Activated CD4-positive, alpha-beta memory T cell treated with anti-CD3 and anti-CD28 coated beads for 36 hours (primary cell): ENCODE measurements around the gene MARCHF7. TPM values are rescaled to one million over a fixed set of nuclear protein-coding genes. Genes with fewer than 3 reads are reported as not detected.
"Not testable (repeated sequence)": the region's sequence is repeated elsewhere in the genome, so short reads cannot be mapped to it uniquely, and the experiment has no call there.

ENCODE experiments used
- CTCF ChIA-PET: fragments of 350-600 bp; sonication (Branson Sonifier 250); formaldehyde crosslinking; loops from one replicate; lab custom pipeline; 2021; ENCODE audit warnings: antibody characterized with exemption, inconsistent platforms; lab: Charles Lee
- POLR2A ChIA-PET: fragments of 350-600 bp; sonication (Branson Sonifier 250); formaldehyde crosslinking; loops from one replicate; lab custom pipeline; 2021; ENCODE audit warnings: antibody characterized with exemption; lab: Charles Lee
- DNase-seq: peaks from one replicate; pipeline ENCODE4 v3.0.0-alpha.2; 2020
- H3K27ac Mint-ChIP-seq: one replicate; pipeline ENCODE4 v1.8.0; 2021; ENCODE audit warnings: mixed read lengths
- H3K27me3 Mint-ChIP-seq: one replicate; pipeline ENCODE4 v1.8.0; 2021; ENCODE audit warnings: mixed read lengths
- H3K36me3 Mint-ChIP-seq: one replicate; pipeline ENCODE4 v1.8.0; 2021; ENCODE audit warnings: mixed read lengths
- H3K4me1 Mint-ChIP-seq: one replicate; pipeline ENCODE4 v1.8.0; 2021; ENCODE audit warnings: low read depth, mixed read lengths
- H3K4me3 Mint-ChIP-seq: one replicate; pipeline ENCODE4 v1.8.0; 2021; ENCODE audit warnings: mild to moderate bottlenecking, mixed read lengths
- H3K9me3 Mint-ChIP-seq: one replicate; pipeline ENCODE4 v1.8.0; 2021; ENCODE audit warnings: mixed read lengths
- intact Hi-C: fragments of 100-400 bp; cut with micrococcal nuclease; formaldehyde crosslinking; loops from one replicate; pipeline ENCODE4 v1.15.1; 2023
- total RNA-seq, 2 experiments: library from RNA; stranded (reverse); gene quantifications; one replicate each; pipeline ENCODE4 v1.2.3, GENCODE V29; 2021

Gene MARCHF7
- total RNA-seq, 2 experiments from 2014 or later: 84.0 to 86.7 TPM

DNA sequence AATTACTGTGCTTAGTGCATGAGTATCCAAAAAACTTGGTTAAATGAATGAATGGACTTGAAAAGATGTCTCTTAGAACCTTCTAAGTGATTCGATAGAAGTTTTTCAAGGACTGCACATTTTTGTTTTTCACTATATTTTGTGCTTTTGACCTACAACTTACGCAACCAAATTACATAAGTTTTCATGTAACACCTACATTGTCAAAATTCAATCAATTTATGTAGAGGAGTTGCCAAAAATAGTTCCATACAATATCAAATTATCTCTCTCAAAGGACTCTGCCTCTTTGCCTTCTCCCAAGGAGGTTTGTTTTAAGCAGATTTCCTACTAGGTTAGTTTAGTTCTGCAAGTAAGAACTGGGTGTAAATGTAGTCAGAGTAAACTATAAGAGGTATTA is 10.3 kb downstream of the MARCHF7 start:
- peaks cover 11% of the 10 kb centered on the region for H3K9me3 Mint-ChIP-seq
- no peaks in the 10 kb centered on the region for H3K27me3 Mint-ChIP-seq
- peaks cover 74% of the 10 kb centered on the region for H3K4me1 Mint-ChIP-seq
- no peak overlapping the region for H3K4me3 Mint-ChIP-seq
- DNase-seq: no peak
- H3K36me3 Mint-ChIP-seq: peaks cover 41% of the 10 kb centered on the region
- no peak overlapping the region for H3K27ac Mint-ChIP-seq
- intact Hi-C loops: no loop called here
- ChIA-PET CTCF (interaction anchor here (1.5 kb wide), 1 partner anchor 9 kb away, joined by 3 read pairs; no protein-coding TSS in a partner anchor), POLR2A (interaction anchor here (1.0 kb wide), 1 partner anchor 11 kb away, joined by 4 read pairs; no protein-coding TSS in a partner anchor)

DNA sequence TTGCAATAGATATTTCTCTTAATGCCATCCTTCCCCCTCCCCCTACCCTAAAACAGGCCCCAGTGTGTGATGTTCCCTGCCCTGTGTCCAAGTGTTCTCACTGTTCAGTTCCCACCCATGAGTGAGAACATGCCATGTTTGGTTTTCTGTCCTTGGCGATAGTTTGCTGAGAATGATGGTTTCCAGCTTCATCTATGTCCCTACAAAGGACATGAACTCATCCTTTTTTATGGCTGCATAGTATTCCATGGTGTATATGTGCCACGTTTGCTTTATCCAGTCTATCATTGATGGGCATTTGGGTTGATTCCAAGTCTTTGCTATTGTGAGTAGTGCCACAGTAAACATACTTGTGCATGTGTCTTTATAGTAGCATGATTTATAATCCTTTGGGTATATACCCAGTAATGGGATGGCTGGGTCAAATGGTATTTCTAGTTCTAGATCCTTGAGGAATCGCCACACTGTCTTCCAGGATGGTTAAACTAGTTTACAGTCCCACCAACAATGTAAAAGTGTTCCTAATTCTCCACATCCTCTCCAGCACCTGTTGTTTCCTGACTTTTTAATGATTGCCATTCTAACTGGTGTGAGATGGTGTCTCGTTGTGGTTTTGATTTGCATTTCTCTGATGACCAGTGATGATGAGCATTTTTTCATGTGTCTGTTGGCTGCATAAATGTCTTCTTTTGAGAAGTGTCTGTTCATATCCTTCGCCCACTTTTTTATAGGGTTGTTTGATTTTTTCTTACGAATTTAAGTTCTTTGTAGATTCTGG is 12.7 kb downstream of the MARCHF7 start:
- H3K9me3 Mint-ChIP-seq: peaks cover 11% of the 10 kb centered on the region
- H3K27me3 Mint-ChIP-seq, CTCF ChIA-PET, H3K27ac Mint-ChIP-seq, intact Hi-C loops, DNase-seq, POLR2A ChIA-PET, H3K4me3 Mint-ChIP-seq: not testable (repeated sequence)
- H3K36me3 Mint-ChIP-seq: peaks cover 37% of the 10 kb centered on the region
- peaks cover 70% of the 10 kb centered on the region for H3K4me1 Mint-ChIP-seq

DNA sequence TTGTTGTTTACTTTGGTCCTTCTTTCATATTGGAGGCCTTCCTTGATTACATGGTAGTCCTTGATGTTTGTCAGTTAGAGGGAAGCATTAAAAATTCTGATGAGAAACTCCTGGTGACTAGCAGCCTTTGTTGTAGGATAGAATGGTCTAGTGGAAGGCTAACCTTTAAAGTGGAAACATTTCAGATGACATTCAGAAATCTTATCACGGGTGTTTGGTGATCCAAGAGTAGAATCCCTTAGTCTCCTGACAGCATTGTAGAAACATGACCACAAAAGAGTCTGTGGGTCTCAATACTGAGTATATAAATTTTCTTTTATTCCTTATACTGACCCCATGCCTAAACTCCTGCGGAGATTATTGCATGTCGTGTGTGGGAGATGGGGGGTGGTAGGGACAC is 13.4 kb downstream of the MARCHF7 start:
- Mint-ChIP-seq H3K27ac (no peak overlapping the region), H3K27me3 (no peaks in the 10 kb centered on the region), H3K4me1 (peaks cover 64% of the 10 kb centered on the region), H3K9me3 (peaks cover 11% of the 10 kb centered on the region), H3K4me3 (no peak overlapping the region), H3K36me3 (peaks cover 36% of the 10 kb centered on the region)
- CTCF ChIA-PET: no interaction called here
- intact Hi-C loops: no loop called here
- DNase-seq: no peak
- POLR2A ChIA-PET: no interaction called here

DNA sequence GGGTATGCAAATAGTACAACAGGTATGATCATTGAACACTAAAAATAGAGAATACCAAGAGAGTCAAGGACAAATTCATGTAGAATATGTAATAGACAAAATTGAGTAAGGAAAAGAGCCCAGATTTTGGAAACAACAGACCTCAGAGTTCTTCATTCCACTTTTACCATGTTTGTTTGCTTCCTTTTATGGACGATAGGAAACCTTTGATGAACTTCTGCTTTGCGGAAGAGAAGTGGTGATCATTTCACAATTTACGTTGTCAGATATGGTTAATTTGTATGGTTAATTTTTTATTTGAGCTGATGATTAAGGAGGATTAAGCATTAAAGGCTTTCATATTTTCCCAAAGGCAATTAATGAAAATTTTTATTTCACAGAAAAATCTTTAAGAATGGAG is 16.3 kb downstream of the MARCHF7 start:
- Mint-ChIP-seq H3K4me1 (peaks cover 43% of the 10 kb centered on the region), H3K36me3 (peaks cover 52% of the 10 kb centered on the region), H3K27ac (no peak overlapping the region), H3K9me3 (peaks cover 11% of the 10 kb centered on the region), H3K27me3 (no peaks in the 10 kb centered on the region), H3K4me3 (no peak overlapping the region)
- DNase-seq: no peak
- intact Hi-C loops: no loop called here
- ChIA-PET CTCF (no interaction called here), POLR2A (no interaction called here)

DNA sequence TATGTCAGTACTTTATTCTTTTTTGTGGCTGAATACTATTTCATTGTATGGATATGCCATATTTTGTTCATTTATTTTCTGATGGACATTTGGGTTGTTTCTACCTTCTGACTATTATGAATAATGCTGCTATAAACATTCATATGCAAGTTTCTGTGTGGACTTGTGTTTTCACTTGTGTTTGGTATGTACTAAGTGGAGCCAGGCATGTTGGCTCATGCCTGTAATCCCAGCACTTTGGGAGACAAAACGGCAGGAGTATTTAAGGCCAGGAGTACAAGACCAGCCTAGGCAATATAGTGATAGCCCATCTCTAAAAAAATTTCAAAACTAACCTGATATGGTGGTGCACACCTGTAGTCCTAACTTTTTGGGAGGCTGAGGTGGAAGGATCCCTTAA is 23.3 kb downstream of the MARCHF7 start:
- no peak overlapping the region for H3K4me3 Mint-ChIP-seq
- intact Hi-C loops: no loop called here
- H3K9me3 Mint-ChIP-seq: no peaks in the 10 kb centered on the region
- H3K4me1 Mint-ChIP-seq: peaks cover 29% of the 10 kb centered on the region
- POLR2A ChIA-PET: no interaction called here
- CTCF ChIA-PET: interaction anchor here (0.7 kb wide), 1 partner anchor 185 kb away, joined by 3 read pairs; no protein-coding TSS in a partner anchor
- H3K36me3 Mint-ChIP-seq: peaks cover 48% of the 10 kb centered on the region
- DNase-seq: no peak
- H3K27me3 Mint-ChIP-seq: no peaks in the 10 kb centered on the region
- no peak overlapping the region for H3K27ac Mint-ChIP-seq

DNA sequence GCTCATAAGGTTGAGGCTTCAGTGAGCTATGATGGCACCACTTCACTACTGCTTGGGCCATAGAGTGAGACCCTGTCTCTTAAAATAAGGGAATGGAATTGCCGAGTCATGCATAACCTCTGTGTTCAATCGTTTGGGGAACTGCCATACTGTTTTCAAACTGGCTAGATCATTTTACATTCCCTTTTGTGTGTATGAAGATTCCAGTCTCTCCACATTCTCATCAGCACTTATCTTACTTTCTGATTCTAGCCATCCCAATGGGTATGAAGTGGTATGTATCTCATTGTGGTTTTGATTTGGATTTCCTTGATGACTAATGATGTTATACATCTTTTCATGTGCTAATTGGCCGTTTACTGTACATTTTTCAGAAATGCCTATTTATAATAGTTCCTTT is 23.7 kb downstream of the MARCHF7 start:
- ChIA-PET CTCF (interaction anchor here (0.7 kb wide), 1 partner anchor 185 kb away, joined by 3 read pairs; no protein-coding TSS in a partner anchor), POLR2A (no interaction called here)
- intact Hi-C loops: no loop called here
- Mint-ChIP-seq H3K9me3 (no peaks in the 10 kb centered on the region), H3K4me1 (peaks cover 29% of the 10 kb centered on the region), H3K27me3 (no peaks in the 10 kb centered on the region), H3K27ac (no peak overlapping the region), H3K36me3 (peaks cover 44% of the 10 kb centered on the region), H3K4me3 (no peak overlapping the region)
- no peak for DNase-seq

DNA sequence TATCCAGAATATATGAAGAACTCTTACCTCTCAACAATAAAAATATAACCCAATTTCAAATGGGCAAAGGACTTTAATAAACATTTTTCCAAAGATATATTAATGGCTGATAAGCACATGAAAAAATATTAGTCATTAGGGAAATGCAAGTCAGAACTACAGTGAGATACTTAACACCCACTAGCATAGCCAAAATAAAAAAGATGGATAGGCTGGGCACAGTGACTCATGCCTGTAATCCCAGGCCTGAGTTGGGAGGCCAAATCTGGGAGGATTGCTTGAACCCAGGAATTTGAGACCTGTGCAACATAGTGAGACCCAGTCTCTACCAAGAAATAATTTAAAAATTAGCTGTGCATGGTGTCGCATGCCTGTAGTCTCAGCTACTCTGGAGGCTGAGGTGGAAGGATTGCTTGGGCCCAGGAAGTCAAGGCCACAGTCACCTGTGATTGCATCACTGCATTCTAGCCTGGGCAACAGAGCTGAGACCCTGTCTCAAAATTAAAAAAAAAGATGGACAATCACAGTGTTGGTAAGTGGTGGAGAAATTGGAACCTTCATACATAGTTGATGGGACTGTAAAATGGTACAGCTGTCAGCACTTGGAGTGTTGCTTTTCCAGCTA is 25.1 kb downstream of the MARCHF7 start:
- no peaks in the 10 kb centered on the region for H3K9me3 Mint-ChIP-seq
- no peak overlapping the region for H3K27ac Mint-ChIP-seq
- peaks cover 45% of the 10 kb centered on the region for H3K36me3 Mint-ChIP-seq
- CTCF ChIA-PET: no interaction called here
- intact Hi-C loops: no loop called here
- POLR2A ChIA-PET: interaction anchor here (0.6 kb wide), 1 partner anchor 784 kb away, joined by 3 read pairs; no protein-coding TSS in a partner anchor
- no peak overlapping the region for H3K4me3 Mint-ChIP-seq
- no peak for DNase-seq
- H3K4me1 Mint-ChIP-seq: peaks cover 31% of the 10 kb centered on the region
- H3K27me3 Mint-ChIP-seq: no peaks in the 10 kb centered on the region

DNA sequence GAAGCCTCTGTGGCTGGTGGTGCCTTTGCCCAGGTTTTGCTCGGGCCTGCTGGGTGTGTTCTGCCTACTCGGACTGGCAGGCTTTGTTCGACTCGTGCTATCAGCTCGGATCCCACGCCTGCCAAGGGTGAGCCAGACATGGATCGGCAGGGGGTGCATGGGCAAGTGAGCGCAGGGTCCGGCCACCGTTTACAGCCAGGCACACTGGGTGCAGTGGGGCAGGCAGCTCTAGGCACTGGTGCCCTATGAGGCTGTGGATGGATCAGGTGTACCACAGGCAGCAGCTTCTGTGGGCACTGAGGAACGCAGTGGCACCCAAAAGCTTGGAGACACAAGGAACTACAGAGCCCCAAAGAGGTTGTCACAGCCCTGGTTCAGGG is 25.6 kb downstream of the MARCHF7 start:
- no peak for DNase-seq
- H3K4me3 Mint-ChIP-seq: no peak overlapping the region
- H3K9me3 Mint-ChIP-seq: no peaks in the 10 kb centered on the region
- POLR2A ChIA-PET: interaction anchor here (0.6 to 1.0 kb wide), 2 partner anchors 26 to 784 kb away, joined by 3 read pairs; partner anchors contain the start of gene MARCHF7
- H3K36me3 Mint-ChIP-seq: peaks cover 45% of the 10 kb centered on the region
- CTCF ChIA-PET: no interaction called here
- no peaks in the 10 kb centered on the region for H3K27me3 Mint-ChIP-seq
- H3K4me1 Mint-ChIP-seq: peaks cover 32% of the 10 kb centered on the region
- intact Hi-C loops: no loop called here
- no peak overlapping the region for H3K27ac Mint-ChIP-seq

DNA sequence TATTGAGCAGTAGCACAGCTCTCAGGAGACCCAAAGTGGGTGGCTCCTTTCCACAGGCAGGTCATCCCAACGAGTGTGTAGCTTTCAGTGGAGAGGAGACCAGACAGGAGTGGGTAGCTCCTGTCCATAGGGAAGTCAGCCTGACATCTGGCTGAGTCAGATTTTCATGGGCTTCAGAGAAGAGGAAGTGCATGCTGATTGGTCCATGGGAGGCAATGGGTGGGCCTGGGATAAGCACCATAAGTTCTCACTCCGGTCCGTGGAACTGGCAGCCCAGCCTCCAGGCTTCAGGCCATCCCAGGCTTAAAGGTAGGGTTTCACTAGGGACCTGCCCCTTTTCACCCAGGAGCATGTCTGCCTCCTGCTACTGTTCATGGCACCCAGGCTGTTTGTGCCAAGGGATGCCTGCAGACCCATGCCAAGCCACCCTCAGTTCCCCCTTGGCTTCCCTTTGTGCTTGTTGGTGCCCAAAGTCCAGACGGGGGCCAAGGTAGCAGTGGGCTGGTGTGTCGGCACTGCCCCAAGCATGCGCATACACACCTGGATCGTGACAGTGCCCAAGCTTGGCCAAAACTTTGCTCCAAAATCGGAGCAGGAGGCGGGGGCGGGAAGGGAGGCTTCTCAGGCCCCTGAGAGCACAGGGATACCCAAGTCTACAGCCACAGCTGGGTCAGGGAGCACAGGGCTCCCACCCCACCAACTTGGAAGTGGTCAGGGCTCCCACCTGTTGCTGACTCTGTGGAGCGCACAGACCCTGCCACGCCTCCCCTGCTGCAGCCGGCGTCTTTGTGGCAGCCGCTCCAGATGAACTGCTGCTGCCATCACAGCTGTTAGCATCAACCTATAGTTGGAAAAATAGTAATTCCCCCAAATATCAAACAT is 26.4 kb downstream of the MARCHF7 start:
- intact Hi-C loops: no loop called here
- no peak overlapping the region for H3K27ac Mint-ChIP-seq
- no peak for DNase-seq
- CTCF ChIA-PET: no interaction called here
- peaks cover 30% of the 10 kb centered on the region for H3K4me1 Mint-ChIP-seq
- H3K9me3 Mint-ChIP-seq: no peaks in the 10 kb centered on the region
- POLR2A ChIA-PET: interaction anchor here (1.0 kb wide), 1 partner anchor 26 kb away, joined by 3 read pairs; the partner anchor contains the start of gene MARCHF7
- H3K4me3 Mint-ChIP-seq: no peak overlapping the region
- H3K27me3 Mint-ChIP-seq: no peaks in the 10 kb centered on the region
- H3K36me3 Mint-ChIP-seq: peaks cover 40% of the 10 kb centered on the region

DNA sequence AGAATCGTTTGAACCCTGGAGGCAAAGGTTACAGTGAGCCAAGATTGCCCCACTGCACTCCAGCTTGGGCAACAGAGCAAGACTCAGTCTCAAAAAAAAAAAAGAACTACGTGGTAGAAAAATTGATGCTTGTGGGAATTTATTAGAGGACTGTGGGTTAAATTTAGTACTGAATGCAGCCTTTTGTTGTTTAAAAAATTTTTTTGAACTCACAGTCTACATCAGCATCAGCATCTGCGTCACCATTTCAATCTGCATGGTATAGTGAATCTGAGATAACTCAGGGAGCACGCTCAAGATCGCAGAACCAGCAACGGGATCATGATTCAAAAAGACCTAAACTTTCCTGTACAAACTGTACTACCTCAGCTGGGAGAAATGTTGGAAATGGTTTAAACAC is 30.5 kb downstream of the MARCHF7 start:
- peaks cover 14% of the 10 kb centered on the region for H3K4me1 Mint-ChIP-seq
- no peak for DNase-seq
- ChIA-PET CTCF (interaction anchor here (0.6 to 1.2 kb wide), 2 partner anchors 13 to 28 kb away, joined by 3 to 4 read pairs; no protein-coding TSS in a partner anchor), POLR2A (interaction anchor here (1.0 kb wide), 1 partner anchor 31 kb away, joined by 3 read pairs; the partner anchor contains the start of gene MARCHF7)
- H3K36me3 Mint-ChIP-seq: peaks cover 46% of the 10 kb centered on the region
- no peak overlapping the region for H3K27ac Mint-ChIP-seq
- no peak overlapping the region for H3K4me3 Mint-ChIP-seq
- no peaks in the 10 kb centered on the region for H3K27me3 Mint-ChIP-seq
- no peaks in the 10 kb centered on the region for H3K9me3 Mint-ChIP-seq
- intact Hi-C loops: no loop called here

DNA sequence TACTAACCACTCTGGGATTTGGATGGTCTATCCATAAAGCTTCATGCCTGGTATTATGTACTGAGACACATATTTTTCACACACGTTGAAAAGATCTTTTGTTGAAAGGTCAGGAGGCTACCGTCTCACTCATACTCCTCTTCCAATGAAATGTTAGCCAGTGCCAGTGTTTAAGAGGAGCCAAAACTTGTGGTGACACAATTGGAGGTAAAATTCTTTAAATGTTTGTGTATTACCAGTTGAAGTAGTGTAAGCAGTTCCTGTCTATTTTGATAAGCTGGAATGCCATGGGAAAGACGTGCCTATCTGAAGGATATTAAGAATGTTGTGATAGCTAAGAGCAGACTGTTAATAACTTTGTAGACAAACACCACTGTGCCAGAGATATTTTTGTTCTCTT is 32.1 kb downstream of the MARCHF7 start:
- H3K27me3 Mint-ChIP-seq: no peaks in the 10 kb centered on the region
- ChIA-PET POLR2A (no interaction called here), CTCF (no interaction called here)
- no peaks in the 10 kb centered on the region for H3K9me3 Mint-ChIP-seq
- DNase-seq: no peak
- peaks cover 47% of the 10 kb centered on the region for H3K36me3 Mint-ChIP-seq
- peaks cover 16% of the 10 kb centered on the region for H3K4me1 Mint-ChIP-seq
- intact Hi-C loops: no loop called here
- no peak overlapping the region for H3K4me3 Mint-ChIP-seq
- no peak overlapping the region for H3K27ac Mint-ChIP-seq
